ENCODE measurements around the gene FITM1. TPM values are rescaled to one million over a fixed set of nuclear protein-coding genes. Genes with fewer than 3 reads are reported as not detected.

Gene FITM1
- total and polyA plus RNA-seq, 2 experiments from 2014 or later = 0.53 TPM; not detected in 1

GRCh38 chr14:24141097-24141880, 10.8 kb downstream of the FITM1 start, which contains the start of gene EMC9:
Gene EMC9 (minus strand): TSS chr14:24141591. CDS start chr14:24141304, 287 bp downstream.
- peaks cover 31% of the 10 kb centered on the region for H3F3A ChIP-seq (replicated peaks; ENCODE audit: low read depth)
- TF ChIP-seq NANOG (IDR thresholded peaks at IDR 0.05; ENCODE audit: borderline replicate concordance) = no peak
- no peak for TF ChIP-seq ZNF331 (CRISPR knock-in tag; IDR thresholded peaks at IDR 0.05; ENCODE audit: low read depth)
- no peak for TF ChIP-seq EZH2phosphoT487 (IDR thresholded peaks at IDR 0.05; ENCODE audit: unreplicated experiment)
- TF ChIP-seq STAT1 (IDR thresholded peaks at IDR 0.05; ENCODE audit: unreplicated experiment) = no peak
- peak; percentile 61 for TF ChIP-seq CREB1 (CRISPR knock-in tag; IDR thresholded peaks at IDR 0.05; ENCODE audit: low read depth)
- no peak for TF ChIP-seq ZNF462 (CRISPR knock-in tag; IDR thresholded peaks at IDR 0.05)
- no peak for TF ChIP-seq REST (IDR thresholded peaks at IDR 0.05; ENCODE audit: unreplicated experiment)
- TF ChIP-seq POLR2AphosphoS5 (IDR thresholded peaks at IDR 0.05; ENCODE audit: low read depth) = peak; percentile 98
- no peak for TF ChIP-seq ETS1 (IDR thresholded peaks at IDR 0.05)
- no peak for TF ChIP-seq JUNB (IDR thresholded peaks at IDR 0.05; ENCODE audit: unreplicated experiment)
- no peak for TF ChIP-seq ZNF114 (CRISPR knock-in tag; IDR thresholded peaks at IDR 0.05)
- TF ChIP-seq EZH2 (IDR thresholded peaks at IDR 0.05; ENCODE audit: low read depth, unreplicated experiment) = no peak
- TF ChIP-seq CTCF (conservative IDR thresholded peaks at IDR 0.05; ENCODE audit: low read depth in 2 of 2) = peak; percentile 0 to 9; a peak in 1 of 4 replicates
- H2AFZ ChIP-seq = peak within 1 kb of the TSS; percentile 67
- H3K4me1 ChIP-seq (ENCODE audit: insufficient read depth) = peaks cover 24% of the 10 kb centered on the region
- peaks cover 25% of the 10 kb centered on the region for H3K27me3 Mint-ChIP-seq (ENCODE audit: insufficient read depth, low read depth, poor library complexity)
- peak within 1 kb of the TSS; percentile 99 for H3K4me3 Mint-ChIP-seq
- H3K27ac Mint-ChIP-seq = peak within 1 kb of the TSS; percentile 98
- H3K27me3 ChIP-seq (ENCODE audit: insufficient read depth) = no peaks in the 10 kb centered on the region
- H3K36me3 Mint-ChIP-seq (ENCODE audit: low read depth) = peaks cover 56% of the 10 kb centered on the region
- ATAC-seq (peak; percentile 86), DNase-seq (ENCODE audit: low spot score) (peak; percentile 100)
- H3K27ac ChIP-seq (ENCODE audit: low read depth) = peak within 1 kb of the TSS; percentile 68
- H3K79me2 ChIP-seq (replicated peaks; ENCODE audit: insufficient read depth) = peaks cover 35% of the 10 kb centered on the region
- peak within 1 kb of the TSS; percentile 99 for H3K4me3 ChIP-seq
- peaks cover 20% of the 10 kb centered on the region; the same call in 1 of the 2 replicates for H3K36me3 ChIP-seq (ENCODE audit: insufficient read depth)
- H3K4me2 ChIP-seq = peak within 1 kb of the TSS; percentile 95
- peaks cover 9% of the 10 kb centered on the region for H4K20me1 ChIP-seq (replicated peaks; ENCODE audit: insufficient read depth)
- H3K9me3 Mint-ChIP-seq = no peaks in the 10 kb centered on the region
- H3K4me1 Mint-ChIP-seq = peaks cover 44% of the 10 kb centered on the region
- H3K9me2 ChIP-seq (ENCODE audit: insufficient read depth) = no peaks in the 10 kb centered on the region
